ENCODE measurements around the gene TFRC.

- TF ChIP-seq CTCF (conservative IDR thresholded peaks at IDR 0.05; ENCODE audit: low read depth, low read length) (no peak), EZH2 (IDR thresholded peaks at IDR 0.05; ENCODE audit: borderline replicate concordance, low read depth, low read length, poor library complexity, severe bottlenecking) (no peak)
Observed at GRCh38 chr3:196047391-196048030, 34.4 kb downstream of the TFRC start.

Measured in A673 (cell line).